IPS-15b (cell line): Measurements from ENCODE around the gene PPP2R2B.

Source experiments
- H3K27me3 ChIP-seq: one replicate; pipeline ENCODE4 v1.6.1; 2013; ENCODE audit warnings: low read length; ENCODE audit not compliant: control insufficient read depth, insufficient read depth
- H3K36me3 ChIP-seq: one replicate; pipeline ENCODE4 v1.6.1; 2013; ENCODE audit warnings: low read length; ENCODE audit not compliant: control insufficient read depth, insufficient read depth
- H3K4me1 ChIP-seq: one replicate; pipeline ENCODE4 v1.6.1; 2013; ENCODE audit warnings: mild to moderate bottlenecking, low read length; ENCODE audit not compliant: control insufficient read depth, insufficient read depth
- H3K4me3 ChIP-seq: one replicate; pipeline ENCODE4 v1.5.1; 2013; ENCODE audit warnings: low read depth, low read length
- H3K9ac ChIP-seq: one replicate; pipeline ENCODE4 v1.6.1; 2013; ENCODE audit warnings: low read depth, mild to moderate bottlenecking, low read length
- H3K9me3 ChIP-seq: one replicate; pipeline ENCODE4 v1.6.1; 2013; ENCODE audit warnings: mild to moderate bottlenecking, low read length; ENCODE audit not compliant: control insufficient read depth, insufficient read depth

The PPP2R2B gene

GRCh38 chr5:146633323-146633764 is 245.2 kb downstream of the PPP2R2B start:
- no peak overlapping the region for H3K4me3 ChIP-seq
- H3K27me3 ChIP-seq = no peaks in the 10 kb centered on the region
- H3K9me3 ChIP-seq = no peaks in the 10 kb centered on the region
- peaks cover 5% of the 10 kb centered on the region for H3K36me3 ChIP-seq
- H3K4me1 ChIP-seq = no peaks in the 10 kb centered on the region
- no peak overlapping the region for H3K9ac ChIP-seq

DNA sequence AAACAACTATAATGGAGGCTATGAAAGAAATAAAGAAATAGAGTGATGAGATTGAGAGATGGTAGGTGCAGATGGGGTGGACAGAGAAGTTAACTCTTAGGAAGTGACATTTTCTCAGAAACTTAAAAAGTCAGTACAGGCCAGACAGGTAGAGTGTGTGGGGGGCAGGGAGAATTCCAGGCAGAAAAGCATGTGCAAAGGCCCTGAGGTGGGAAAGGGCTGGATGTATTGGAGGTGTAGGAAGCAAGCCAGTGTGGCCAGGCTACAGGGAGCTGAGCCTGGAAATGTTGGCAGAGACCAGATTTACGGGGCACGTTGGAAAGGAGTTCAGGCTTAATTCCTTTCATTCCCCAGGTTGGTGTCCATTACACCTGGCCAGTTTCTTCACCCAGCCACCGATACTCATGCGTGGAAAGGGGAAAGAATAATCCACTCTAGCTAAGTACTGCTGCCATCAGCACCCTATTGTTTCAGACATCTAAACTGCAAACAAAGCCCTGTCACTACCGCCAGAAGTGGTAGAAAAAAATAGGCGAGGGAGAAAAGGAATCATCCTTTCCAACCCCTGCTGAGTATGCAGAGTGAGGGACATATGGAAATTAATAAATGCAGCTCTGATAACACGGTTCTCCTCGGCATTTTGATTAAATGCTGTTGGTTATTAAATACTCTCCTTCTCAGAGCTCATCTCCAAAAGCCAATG is 245.8 kb downstream of the PPP2R2B start:
- Histone ChIP-seq H3K9me3 (no peaks in the 10 kb centered on the region), H3K4me1 (no peaks in the 10 kb centered on the region), H3K4me3 (no peak overlapping the region), H3K27me3 (no peaks in the 10 kb centered on the region), H3K36me3 (peaks cover 2% of the 10 kb centered on the region), H3K9ac (no peak overlapping the region)

- no peaks in the 10 kb centered on the region for H3K9me3 ChIP-seq
- H3K9ac ChIP-seq = no peak overlapping the region
- no peaks in the 10 kb centered on the region for H3K4me1 ChIP-seq
- H3K36me3 ChIP-seq = peaks cover 2% of the 10 kb centered on the region
- no peak overlapping the region for H3K4me3 ChIP-seq
- H3K27me3 ChIP-seq = no peaks in the 10 kb centered on the region
Measured at GRCh38 chr5:146630472-146630871, 248.1 kb downstream of the PPP2R2B start.

GRCh38 chr5:146628950-146629349 is 249.6 kb downstream of the PPP2R2B start:
- H3K36me3 ChIP-seq = peaks cover 2% of the 10 kb centered on the region
- H3K4me1 ChIP-seq = peaks cover 9% of the 10 kb centered on the region
- no peaks in the 10 kb centered on the region for H3K9me3 ChIP-seq
- H3K4me3 ChIP-seq = no peak overlapping the region
- no peak overlapping the region for H3K9ac ChIP-seq
- H3K27me3 ChIP-seq = no peaks in the 10 kb centered on the region

GRCh38 chr5:146626936-146627335 is 251.6 kb downstream of the PPP2R2B start:
- peaks cover 9% of the 10 kb centered on the region for H3K4me1 ChIP-seq
- H3K36me3 ChIP-seq = peaks cover 2% of the 10 kb centered on the region
- no peak overlapping the region for H3K9ac ChIP-seq
- H3K27me3 ChIP-seq = no peaks in the 10 kb centered on the region
- no peak overlapping the region for H3K4me3 ChIP-seq
- no peaks in the 10 kb centered on the region for H3K9me3 ChIP-seq

DNA sequence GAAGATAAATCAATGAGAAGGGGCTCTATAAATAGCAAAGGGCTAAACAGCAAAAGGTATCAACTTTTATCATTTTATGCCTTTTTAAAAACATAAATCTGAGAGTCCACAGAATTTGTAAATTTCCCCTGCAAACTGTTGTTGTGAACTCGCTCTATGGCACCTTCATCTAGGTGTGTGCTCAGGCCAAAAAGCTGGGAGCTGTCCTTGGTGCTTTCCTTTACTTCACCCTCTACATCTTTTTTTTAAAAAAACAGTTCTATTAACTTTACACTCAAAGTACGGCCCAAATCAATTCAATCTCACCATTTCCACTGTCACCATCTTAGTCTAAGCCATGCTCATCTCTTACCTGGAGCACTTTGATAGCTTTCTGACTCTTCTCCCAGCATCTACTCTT is 254.4 kb downstream of the PPP2R2B start:
- H3K4me3 ChIP-seq = no peak overlapping the region
- H3K4me1 ChIP-seq = peaks cover 9% of the 10 kb centered on the region
- H3K9ac ChIP-seq = no peak overlapping the region
- no peaks in the 10 kb centered on the region for H3K27me3 ChIP-seq
- H3K9me3 ChIP-seq = no peaks in the 10 kb centered on the region
- peaks cover 2% of the 10 kb centered on the region for H3K36me3 ChIP-seq

DNA sequence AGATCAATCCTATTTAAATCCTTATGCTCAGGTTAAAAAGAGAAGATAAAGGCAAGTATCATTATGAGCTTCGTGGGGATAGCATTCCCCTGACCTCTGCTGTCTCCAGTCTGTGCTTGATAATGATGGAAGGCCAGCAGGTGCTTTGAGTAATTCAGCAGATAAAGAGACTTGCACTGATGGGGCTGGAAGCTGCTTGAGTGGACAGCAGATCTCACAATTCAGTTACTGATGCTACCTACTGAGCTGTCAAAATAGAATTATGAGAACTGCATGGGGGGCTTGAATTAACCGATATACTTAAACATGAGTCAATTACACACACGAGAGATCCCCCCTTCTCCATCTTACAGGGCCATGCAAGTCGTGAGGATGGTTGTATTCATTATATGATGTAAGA is 254.9 kb downstream of the PPP2R2B start:
- no peaks in the 10 kb centered on the region for H3K9me3 ChIP-seq
- no peak overlapping the region for H3K9ac ChIP-seq
- peaks cover 2% of the 10 kb centered on the region for H3K36me3 ChIP-seq
- H3K4me3 ChIP-seq = no peak overlapping the region
- peaks cover 9% of the 10 kb centered on the region for H3K4me1 ChIP-seq
- H3K27me3 ChIP-seq = no peaks in the 10 kb centered on the region

DNA sequence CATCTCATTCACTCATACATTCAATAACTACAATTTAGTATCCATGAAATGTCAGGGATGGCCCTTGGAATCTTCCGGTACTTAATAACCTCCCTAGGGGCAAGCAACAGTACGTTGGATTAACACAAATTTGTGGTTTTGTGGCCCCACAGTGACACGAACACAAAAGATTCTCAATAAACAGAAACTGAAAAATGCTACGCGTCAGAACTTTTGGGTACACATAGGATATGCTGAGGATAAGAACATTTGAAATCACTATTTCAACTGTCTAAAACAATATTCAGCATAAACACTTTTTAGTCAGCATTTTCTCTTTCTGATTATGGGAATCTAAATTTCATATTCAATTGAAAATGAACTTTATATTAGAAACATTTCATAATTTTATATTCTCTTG is 255.5 kb downstream of the PPP2R2B start:
- no peak overlapping the region for H3K4me3 ChIP-seq
- peaks cover 2% of the 10 kb centered on the region for H3K36me3 ChIP-seq
- H3K27me3 ChIP-seq = no peaks in the 10 kb centered on the region
- H3K9ac ChIP-seq = no peak overlapping the region
- H3K9me3 ChIP-seq = no peaks in the 10 kb centered on the region
- peaks cover 9% of the 10 kb centered on the region for H3K4me1 ChIP-seq

- H3K4me1 ChIP-seq = peaks cover 9% of the 10 kb centered on the region
- no peaks in the 10 kb centered on the region for H3K9me3 ChIP-seq
Measured at GRCh38 chr5:146622391-146622790, 256.2 kb downstream of the PPP2R2B start.

GRCh38 chr5:146620669-146621051 is 257.9 kb downstream of the PPP2R2B start:
- H3K9ac ChIP-seq = no peak overlapping the region
- H3K9me3 ChIP-seq = no peaks in the 10 kb centered on the region
- no peaks in the 10 kb centered on the region for H3K27me3 ChIP-seq
- peaks cover 9% of the 10 kb centered on the region for H3K4me1 ChIP-seq
- H3K36me3 ChIP-seq = no peaks in the 10 kb centered on the region
- no peak overlapping the region for H3K4me3 ChIP-seq

More at GRCh38 chr5:146622391-146622790, 256.2 kb downstream of the PPP2R2B start:
- Histone ChIP-seq H3K4me3 (no peak overlapping the region), H3K9ac (no peak overlapping the region), H3K27me3 (no peaks in the 10 kb centered on the region), H3K36me3 (peaks cover 2% of the 10 kb centered on the region)

DNA sequence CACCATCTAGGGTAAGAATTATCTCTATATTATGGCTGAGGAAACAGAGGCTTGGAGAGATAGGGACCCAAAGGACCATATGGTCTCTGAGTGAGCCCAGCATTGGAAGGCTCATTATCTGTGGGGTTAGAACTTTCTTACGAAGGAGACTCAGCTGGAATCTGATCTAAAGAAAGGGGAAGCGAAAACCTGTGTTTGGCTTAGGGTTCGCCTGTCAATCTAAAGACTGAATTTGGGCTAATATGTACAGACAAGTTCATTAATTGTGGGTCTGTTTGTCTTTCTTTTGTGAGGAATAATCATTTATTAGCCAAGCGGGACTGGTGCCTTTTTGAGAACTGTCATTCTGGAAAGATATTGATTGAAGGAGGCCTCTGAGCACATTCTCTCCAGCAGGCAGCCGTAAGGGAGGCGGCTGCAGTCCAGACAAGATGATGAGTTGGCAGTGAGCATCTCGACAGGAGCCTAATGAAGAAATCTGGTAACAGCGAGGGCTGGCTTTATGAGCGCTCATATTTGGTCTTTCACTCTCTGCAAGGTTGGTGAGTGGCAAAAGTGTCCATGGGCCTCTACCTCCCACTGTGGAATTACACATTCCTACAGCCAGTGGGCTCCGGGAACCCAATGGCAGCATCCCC is 258.4 kb downstream of the PPP2R2B start:
- no peaks in the 10 kb centered on the region for H3K27me3 ChIP-seq
- no peak overlapping the region for H3K4me3 ChIP-seq
- H3K9ac ChIP-seq = no peak overlapping the region
- H3K36me3 ChIP-seq = no peaks in the 10 kb centered on the region
- H3K9me3 ChIP-seq = no peaks in the 10 kb centered on the region
- peaks cover 7% of the 10 kb centered on the region for H3K4me1 ChIP-seq

- Histone ChIP-seq H3K9me3 (no peaks in the 10 kb centered on the region), H3K4me3 (no peak overlapping the region), H3K9ac (no peak overlapping the region), H3K36me3 (no peaks in the 10 kb centered on the region), H3K27me3 (no peaks in the 10 kb centered on the region), H3K4me1 (no peaks in the 10 kb centered on the region)
Measured at GRCh38 chr5:146618434-146618833, 260.1 kb downstream of the PPP2R2B start.
